Duodenal mucosa (tissue), 2 donors: ENCODE data around the gene C1QTNF8.

Experiments used
- H3K27ac ChIP-seq: one replicate; pipeline ENCODE4 v1.7.0; 2013; ENCODE audit warnings: low read depth, low read length
- H3K27me3 ChIP-seq, 2 donors: one replicate each; pipeline ENCODE4 v1.7.0; 2013; ENCODE audit warnings: low read length in 2 of 2, control low read depth in 1 of 2; ENCODE audit not compliant: insufficient read depth in 2 of 2, control insufficient read depth in 1 of 2
- H3K36me3 ChIP-seq, 2 donors: one replicate each; pipeline ENCODE4 v1.7.0; 2013; ENCODE audit warnings: low read length in 2 of 2, control low read depth in 1 of 2; ENCODE audit not compliant: insufficient read depth in 2 of 2, control insufficient read depth in 1 of 2
- H3K4me1 ChIP-seq, 2 donors: one replicate each; pipeline ENCODE4 v1.7.0; 2013; ENCODE audit warnings: low read length in 2 of 2, control low read depth in 1 of 2; ENCODE audit not compliant: insufficient read depth in 2 of 2, control insufficient read depth in 1 of 2
- H3K4me3 ChIP-seq, 2 donors: one replicate each; pipeline ENCODE4 v1.7.0; 2013; ENCODE audit warnings: low read length in 2 of 2, low read depth in 1 of 2
- H3K9ac ChIP-seq, 2 donors: one replicate each; pipeline ENCODE4 v1.7.0; 2013; ENCODE audit warnings: low read length in 2 of 2, low read depth in 1 of 2
- H3K9me3 ChIP-seq, 2 donors: one replicate each; pipeline ENCODE4 v1.7.0; 2013; ENCODE audit warnings: low read length in 2 of 2, control low read depth in 1 of 2; ENCODE audit not compliant: control insufficient read depth in 1 of 2

Gene C1QTNF8

DNA sequence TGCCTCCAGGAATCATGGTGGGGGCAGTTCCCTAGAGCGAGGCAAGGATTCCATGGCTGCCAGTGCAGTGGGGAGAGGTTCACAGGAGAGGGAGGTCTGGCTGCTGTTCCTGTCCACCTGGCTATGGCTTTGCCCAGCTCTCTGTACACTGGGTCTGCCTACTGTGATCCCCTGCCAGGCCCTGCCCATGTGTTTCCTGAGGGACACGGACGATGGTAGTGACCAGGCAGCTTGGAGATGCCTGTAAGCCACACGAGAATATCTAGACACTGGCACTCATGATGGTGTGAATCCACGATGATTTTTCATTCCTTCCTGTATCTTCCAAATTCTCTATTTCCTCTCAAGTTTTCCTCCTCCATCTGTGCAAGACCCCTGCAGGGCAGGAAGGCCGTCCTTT, 11.1 kb downstream of the C1QTNF8 start:
- H3K27ac ChIP-seq: no peak overlapping the region
- no peaks in the 10 kb centered on the region for H3K36me3 ChIP-seq
- peaks cover 20 to 25% of the 10 kb centered on the region in 2 donors for H3K9me3 ChIP-seq
- no peak overlapping the region for H3K4me3 ChIP-seq
- H3K9ac ChIP-seq: no peak overlapping the region
- peaks cover 11 to 15% of the 10 kb centered on the region in 2 donors for H3K4me1 ChIP-seq
- peaks cover 7 to 15% of the 10 kb centered on the region in 2 donors for H3K27me3 ChIP-seq

DNA sequence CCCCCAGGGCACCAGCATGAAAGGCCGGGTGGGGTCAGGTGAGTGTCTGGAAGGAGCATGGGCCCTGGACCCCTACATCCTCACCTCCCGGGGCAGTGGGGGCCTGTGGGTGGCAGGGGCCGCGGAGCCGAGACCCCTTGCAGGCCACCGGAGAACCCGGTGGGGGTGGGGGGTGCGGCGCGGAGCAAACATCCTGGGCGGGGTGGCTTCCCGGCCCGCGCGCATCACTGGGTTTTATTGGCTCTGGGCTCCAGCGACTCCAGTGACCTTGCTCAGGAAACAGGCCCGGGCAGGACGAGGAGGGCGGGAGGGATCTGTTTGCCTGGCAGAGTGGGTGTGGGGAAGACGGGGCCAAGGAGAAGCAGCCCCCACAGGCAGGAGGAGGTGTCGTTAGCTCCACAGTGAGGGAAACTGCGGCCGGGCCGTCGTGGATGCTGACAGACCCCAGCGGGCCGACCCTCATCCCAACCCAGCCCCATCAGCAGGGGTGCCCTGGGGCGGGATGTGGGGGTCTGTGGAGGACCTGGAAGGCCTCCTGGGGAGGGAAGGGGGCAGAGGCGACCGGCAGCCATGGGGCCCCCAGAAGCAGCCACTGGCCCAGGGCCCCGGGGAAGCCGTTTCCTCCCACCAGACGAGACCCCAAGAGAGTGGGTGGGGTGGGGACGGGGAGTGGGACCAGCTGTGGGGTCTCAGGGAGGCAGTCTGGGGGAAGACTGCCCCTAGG, 12.9 kb downstream of the C1QTNF8 start:
- Histone ChIP-seq H3K27ac (no peak overlapping the region), H3K9ac (no peak overlapping the region), H3K4me3 (no peak overlapping the region), H3K27me3 (peaks cover 3 to 14% of the 10 kb centered on the region in 2 donors), H3K9me3 (peaks cover 20 to 25% of the 10 kb centered on the region in 2 donors), H3K4me1 (peaks cover 4 to 5% of the 10 kb centered on the region in 2 donors), H3K36me3 (no peaks in the 10 kb centered on the region)

DNA sequence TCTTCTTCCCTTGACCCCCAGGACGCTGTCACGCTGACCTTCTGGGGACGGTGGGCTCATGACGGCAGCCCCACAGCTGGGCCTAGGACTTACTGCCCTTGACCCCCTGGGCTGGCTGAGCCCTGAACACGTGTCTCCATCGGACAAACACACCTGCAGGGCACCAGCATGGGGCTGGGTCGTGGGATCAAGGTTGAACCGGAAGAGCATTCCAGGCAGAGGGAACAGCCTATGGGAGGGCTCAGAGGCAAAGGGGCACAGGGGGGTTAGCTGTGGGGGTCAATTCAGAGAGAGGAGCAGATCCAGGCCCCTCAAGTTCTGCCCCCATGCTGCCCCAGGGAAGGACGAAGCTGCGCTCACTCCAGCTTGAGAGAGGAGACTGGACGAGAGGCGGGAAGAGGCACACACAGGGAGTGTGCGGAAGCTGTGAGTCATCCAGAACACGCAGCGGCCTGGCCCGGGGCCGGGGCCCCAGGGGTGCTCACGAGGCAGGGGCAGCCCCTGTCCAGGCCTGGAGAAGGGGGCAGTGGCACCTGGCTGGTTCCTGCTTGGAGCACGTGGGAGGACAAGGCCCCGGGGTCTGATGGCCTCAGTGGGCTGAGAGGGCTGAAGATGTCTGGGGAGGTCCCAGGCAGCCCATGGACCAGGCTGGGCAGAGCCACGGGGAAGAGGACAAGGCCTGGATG, 13.6 kb downstream of the C1QTNF8 start:
- no peak overlapping the region for H3K27ac ChIP-seq
- peaks cover 0 to 9% of the 10 kb centered on the region in 2 donors for H3K27me3 ChIP-seq
- H3K4me3 ChIP-seq: no peak overlapping the region
- H3K9me3 ChIP-seq: peaks cover 20 to 25% of the 10 kb centered on the region in 2 donors
- H3K4me1 ChIP-seq: peaks cover 5 to 6% of the 10 kb centered on the region in 2 donors
- H3K9ac ChIP-seq: no peak overlapping the region
- H3K36me3 ChIP-seq: no peaks in the 10 kb centered on the region

DNA sequence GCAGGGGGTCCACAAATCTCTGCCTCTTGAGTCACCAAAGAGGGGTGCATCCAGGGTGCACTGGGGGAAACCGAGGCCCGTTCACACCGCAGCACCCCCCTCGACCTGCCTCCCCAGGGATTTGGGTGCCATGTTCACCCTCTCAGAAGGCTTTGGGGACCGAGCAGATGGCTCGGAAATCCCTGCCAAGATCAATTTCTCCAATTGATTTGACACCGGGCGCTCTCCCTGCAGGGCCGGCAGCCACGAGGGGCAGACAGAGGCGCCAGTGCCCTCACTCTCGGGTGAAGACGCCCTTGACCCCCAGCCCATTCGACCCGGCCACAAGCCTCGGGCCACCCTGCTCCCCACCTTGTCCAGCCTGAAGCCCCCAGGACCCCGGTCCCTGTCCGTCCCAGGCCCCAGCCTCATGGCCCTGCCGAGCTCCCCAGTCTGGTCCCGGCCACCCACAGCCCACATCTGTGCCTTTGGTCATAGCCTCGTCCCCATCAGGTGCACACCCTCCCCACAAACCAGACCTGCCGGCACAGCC, 14.2 kb downstream of the C1QTNF8 start:
- no peak overlapping the region for H3K9ac ChIP-seq
- H3K27ac ChIP-seq: no peak overlapping the region
- no peak overlapping the region for H3K4me3 ChIP-seq
- H3K36me3 ChIP-seq: no peaks in the 10 kb centered on the region
- peaks cover 20 to 25% of the 10 kb centered on the region in 2 donors for H3K9me3 ChIP-seq
- peaks cover 5 to 6% of the 10 kb centered on the region in 2 donors for H3K4me1 ChIP-seq
- peaks cover 5 to 15% of the 10 kb centered on the region in 2 donors for H3K27me3 ChIP-seq

DNA sequence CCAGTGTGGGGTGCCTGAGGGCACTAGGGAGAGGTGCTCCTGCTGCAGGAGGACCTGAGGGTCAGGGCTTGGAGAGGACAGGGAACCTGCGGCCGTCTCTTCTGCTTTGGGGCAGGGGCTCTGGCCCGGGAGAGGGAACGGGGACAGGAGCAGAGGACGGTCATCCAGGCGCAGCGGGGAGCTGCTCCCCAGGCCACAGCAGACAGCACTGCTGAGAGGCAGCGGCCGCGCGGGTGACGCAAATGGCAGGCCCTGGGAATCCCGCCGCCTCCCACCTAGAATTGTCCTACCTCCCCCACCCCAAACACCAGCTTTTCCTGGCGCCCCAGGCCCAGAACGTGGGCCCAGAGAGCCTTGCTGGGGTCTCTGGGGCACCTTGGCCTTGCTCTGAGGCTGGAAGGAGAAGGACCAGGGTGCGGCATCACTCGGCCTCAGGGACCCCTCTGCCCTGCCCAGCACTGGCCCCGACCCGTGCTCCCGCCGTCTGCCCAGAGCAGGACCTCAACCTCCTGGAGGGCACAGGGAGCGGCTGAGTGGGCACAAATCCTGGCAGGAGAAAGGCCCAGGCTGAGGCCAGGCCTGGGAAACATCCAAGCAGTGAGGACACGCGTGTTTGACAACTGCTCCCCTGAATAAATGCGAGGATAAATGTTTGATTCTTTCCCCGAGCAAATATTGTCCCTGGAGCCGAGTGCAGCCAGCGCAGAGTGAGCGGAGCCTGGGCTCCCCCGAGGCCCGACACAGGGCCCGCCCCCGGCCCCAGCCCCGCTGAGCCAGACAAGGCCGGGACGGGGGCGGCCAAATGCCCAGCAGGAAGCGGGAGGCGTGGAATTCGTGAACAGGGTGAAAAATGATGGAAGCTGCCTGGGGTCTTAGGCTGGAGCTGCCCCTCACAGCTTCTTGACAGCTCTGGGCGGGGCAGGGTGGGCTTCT, 15.0 kb downstream of the C1QTNF8 start:
- H3K9ac ChIP-seq: no peak overlapping the region
- H3K27me3 ChIP-seq: peaks cover 10 to 22% of the 10 kb centered on the region in 2 donors
- H3K4me3 ChIP-seq: no peak overlapping the region
- peaks cover 5 to 6% of the 10 kb centered on the region in 2 donors for H3K4me1 ChIP-seq
- H3K9me3 ChIP-seq: peaks cover 20 to 23% of the 10 kb centered on the region in 2 donors
- no peaks in the 10 kb centered on the region for H3K36me3 ChIP-seq
- H3K27ac ChIP-seq: no peak overlapping the region

DNA sequence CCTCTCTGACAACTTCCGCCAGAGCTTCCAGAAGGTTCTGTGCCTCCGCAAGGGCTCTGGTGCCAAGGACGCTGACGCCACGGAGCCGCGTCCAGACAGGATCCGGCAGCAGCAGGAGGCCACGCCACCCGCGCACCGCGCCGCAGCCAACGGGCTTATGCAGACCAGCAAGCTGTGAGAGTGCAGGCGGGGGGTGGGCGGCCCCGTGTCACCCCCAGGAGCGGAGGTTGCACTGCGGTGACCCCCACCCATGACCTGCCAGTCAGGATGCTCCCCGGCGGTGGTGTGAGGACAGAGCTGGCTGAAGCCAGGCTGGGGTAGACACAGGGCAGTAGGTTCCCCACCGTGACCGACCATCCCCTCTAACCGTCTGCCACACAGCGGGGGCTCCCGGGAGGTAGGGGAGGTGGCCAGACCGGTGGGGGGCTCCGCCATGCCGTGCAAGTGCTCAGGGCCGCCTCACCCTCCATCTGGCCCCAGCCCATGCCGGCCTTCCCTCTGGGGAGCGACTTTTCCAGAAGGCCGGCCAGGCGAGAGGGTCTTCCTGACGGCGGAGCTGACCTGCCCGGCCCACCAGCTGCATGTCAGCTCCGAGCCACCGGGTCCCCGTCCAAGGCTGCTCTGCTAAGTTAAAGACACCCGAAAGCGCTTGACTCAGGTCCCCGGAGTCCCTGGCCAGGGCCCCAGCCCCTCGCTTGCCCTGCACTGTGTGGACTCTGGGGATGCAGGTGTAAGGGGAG, 16.1 kb downstream of the C1QTNF8 start:
- no peak overlapping the region for H3K9ac ChIP-seq
- peaks cover 10 to 12% of the 10 kb centered on the region in 2 donors for H3K9me3 ChIP-seq
- peaks cover 5 to 6% of the 10 kb centered on the region in 2 donors for H3K4me1 ChIP-seq
- peaks cover 10 to 26% of the 10 kb centered on the region in 2 donors for H3K27me3 ChIP-seq
- H3K4me3 ChIP-seq: no peak overlapping the region
- H3K27ac ChIP-seq: no peak overlapping the region
- H3K36me3 ChIP-seq: no peaks in the 10 kb centered on the region

DNA sequence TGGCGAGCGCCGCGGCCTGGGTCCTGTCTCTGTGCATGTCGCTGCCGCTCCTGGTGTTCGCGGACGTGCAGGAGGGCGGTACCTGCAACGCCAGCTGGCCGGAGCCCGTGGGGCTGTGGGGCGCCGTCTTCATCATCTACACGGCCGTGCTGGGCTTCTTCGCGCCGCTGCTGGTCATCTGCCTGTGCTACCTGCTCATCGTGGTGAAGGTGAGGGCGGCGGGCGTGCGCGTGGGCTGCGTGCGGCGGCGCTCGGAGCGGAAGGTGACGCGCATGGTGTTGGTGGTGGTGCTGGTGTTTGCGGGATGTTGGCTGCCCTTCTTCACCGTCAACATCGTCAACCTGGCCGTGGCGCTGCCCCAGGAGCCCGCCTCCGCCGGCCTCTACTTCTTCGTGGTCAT, 16.7 kb downstream of the C1QTNF8 start:
- H3K27me3 ChIP-seq: peaks cover 10 to 28% of the 10 kb centered on the region in 2 donors
- H3K4me3 ChIP-seq: no peak overlapping the region
- H3K9me3 ChIP-seq: peaks cover 4 to 6% of the 10 kb centered on the region in 2 donors
- H3K9ac ChIP-seq: no peak overlapping the region
- H3K4me1 ChIP-seq: peaks cover 5 to 6% of the 10 kb centered on the region in 2 donors
- H3K27ac ChIP-seq: no peak overlapping the region
- H3K36me3 ChIP-seq: no peaks in the 10 kb centered on the region

DNA sequence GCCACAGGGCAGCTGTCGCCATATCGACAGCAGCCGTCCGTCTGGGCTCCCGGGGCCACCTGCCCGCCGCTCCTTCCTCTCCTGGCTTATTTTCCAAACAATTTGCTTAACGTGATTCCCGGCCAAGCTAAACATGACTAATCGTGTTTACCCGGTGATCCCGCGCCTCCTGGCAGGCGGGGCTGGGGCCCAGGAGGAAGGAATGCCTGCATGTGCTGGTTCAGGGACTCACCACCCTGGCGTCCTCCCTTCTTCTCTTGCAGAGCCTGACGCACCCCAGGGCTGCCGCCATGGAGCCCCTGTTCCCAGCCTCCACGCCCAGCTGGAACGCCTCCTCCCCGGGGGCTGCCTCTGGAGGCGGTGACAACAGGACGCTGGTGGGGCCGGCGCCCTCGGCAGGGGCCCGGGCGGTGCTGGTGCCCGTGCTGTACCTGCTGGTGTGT, 17.4 kb downstream of the C1QTNF8 start:
- Histone ChIP-seq H3K27ac (no peak overlapping the region), H3K9ac (no peak overlapping the region), H3K36me3 (no peaks in the 10 kb centered on the region), H3K27me3 (peaks cover 10 to 27% of the 10 kb centered on the region in 2 donors), H3K4me3 (no peak overlapping the region), H3K9me3 (no peaks in the 10 kb centered on the region), H3K4me1 (peaks cover 5 to 6% of the 10 kb centered on the region in 2 donors)

DNA sequence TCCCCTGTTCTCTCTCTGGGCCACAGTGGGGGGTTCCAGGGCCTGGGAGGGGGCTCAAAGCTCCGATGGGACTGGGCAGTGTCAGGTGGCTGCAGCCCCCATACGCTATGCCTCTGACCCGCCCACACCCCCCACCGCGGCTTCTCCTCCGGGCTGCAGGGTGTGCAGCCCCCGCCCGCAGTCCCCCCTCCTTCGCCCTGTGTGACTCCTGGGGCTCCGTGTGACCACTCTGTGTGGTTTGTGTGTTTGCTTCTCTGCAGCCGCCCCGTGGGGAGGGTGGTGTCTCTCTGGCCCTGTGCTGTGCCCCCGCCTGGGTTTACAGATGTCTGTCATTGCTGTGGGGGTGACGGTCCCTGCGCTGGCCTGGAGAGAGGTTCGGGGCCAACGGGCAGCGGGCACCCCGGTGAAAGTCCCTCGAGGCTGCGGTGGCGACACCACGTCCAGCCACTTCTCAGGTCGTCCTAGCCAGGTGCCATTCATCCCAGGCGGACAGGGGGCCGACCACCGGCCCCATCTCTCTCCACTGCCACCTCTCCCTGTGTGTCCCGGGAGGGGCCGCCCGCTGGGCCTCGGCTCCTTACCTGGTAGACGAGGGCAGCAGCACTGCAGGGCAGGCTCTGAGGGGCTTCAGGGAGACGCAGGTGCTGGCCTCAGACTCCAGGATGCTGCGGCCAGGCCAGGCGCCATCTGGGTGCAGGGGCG, 18.0 kb downstream of the C1QTNF8 start:
- no peaks in the 10 kb centered on the region for H3K36me3 ChIP-seq
- H3K9me3 ChIP-seq: no peaks in the 10 kb centered on the region
- no peak overlapping the region for H3K4me3 ChIP-seq
- no peak overlapping the region for H3K27ac ChIP-seq
- H3K9ac ChIP-seq: no peak overlapping the region
- peaks cover 10 to 27% of the 10 kb centered on the region in 2 donors for H3K27me3 ChIP-seq
- H3K4me1 ChIP-seq: peaks cover 5 to 6% of the 10 kb centered on the region in 2 donors
